K562 (cell line): ENCODE results near the gene SKOR1.

ENCODE experiments used
- CTCF ChIP-seq, 3 experiments: IDR thresholded peaks in 2 of 3; conservative IDR thresholded peaks in 1 of 3; 2 replicates each; pipeline ENCODE4 v1.5.1; 2011 to 2012; ENCODE audit warnings: low read length in 3 of 3, mild to moderate bottlenecking in 3 of 3, control low read depth in 2 of 3, improper control_type of control experiment in 1 of 3, inconsistent platforms in 1 of 3, low read depth in 1 of 3, mixed read lengths in 1 of 3, moderate library complexity in 1 of 3; ENCODE audit not compliant: insufficient read depth in 2 of 3
- CTCFL ChIP-seq: IDR thresholded peaks from 2 replicates; pipeline ENCODE4 v1.6.1; 2011; ENCODE audit warnings: borderline replicate concordance, low read depth, mild to moderate bottlenecking, moderate library complexity, low read length; ENCODE audit not compliant: insufficient read depth, poor library complexity, severe bottlenecking
- ELK1 ChIP-seq: sonication (generic); formaldehyde crosslinking; IDR thresholded peaks from 2 replicates; pipeline ENCODE4 v1.8.1; 2022; ENCODE audit warnings: missing genetic modification reagents
- IRF1 ChIP-seq: sonication (generic); formaldehyde crosslinking; IDR thresholded peaks from 2 replicates; pipeline ENCODE4 v1.8.0; 2022; ENCODE audit warnings: missing genetic modification reagents, mild to moderate bottlenecking, borderline replicate concordance
- KDM5B ChIP-seq: fragments of 200-600 bp; sonication (generic); IDR thresholded peaks from 2 replicates; pipeline ENCODE4 v1.6.1; 2012; ENCODE audit warnings: low read depth, mild to moderate bottlenecking, moderate library complexity, low read length, control low read depth, inconsistent platforms; ENCODE audit not compliant: insufficient replicate concordance
- NR3C1 ChIP-seq: sonication (generic); formaldehyde crosslinking; IDR thresholded peaks from 2 replicates; pipeline ENCODE4 v1.8.1; 2022; ENCODE audit warnings: missing genetic modification reagents
- SMARCA5 ChIP-seq: fragments of 450-650 bp; IDR thresholded peaks from 2 replicates; pipeline ENCODE4 v1.6.1; 2016
- TCF3 ChIP-seq: sonication (generic); formaldehyde crosslinking; IDR thresholded peaks from 2 replicates; pipeline ENCODE4 v1.4.0; 2020; ENCODE audit warnings: mild to moderate bottlenecking, missing genetic modification reagents

- TF ChIP-seq CTCF (IDR thresholded peaks at IDR 0.05 in 2 of 3, conservative IDR thresholded peaks at IDR 0.05 in 1 of 3; ENCODE audit: insufficient read depth in 2 of 3, low read depth in 1 of 3, low read length in 3 of 3) (no peak), IRF1 (CRISPR knock-in tag) (no peak), ELK1 (CRISPR knock-in tag) (no peak), CTCFL (no peak), TCF3 (CRISPR knock-in tag) (no peak), SMARCA5 (no peak), NR3C1 (CRISPR knock-in tag) (no peak), KDM5B (no peak)
These were observed 15.4 kb upstream of the SKOR1 start for GRCh38 chr15:67809866-67810265.
